PC-3 (cell line): Measurements from ENCODE around the gene RHEBL1. TPM values are rescaled to one million over a fixed set of nuclear protein-coding genes. Genes with fewer than 3 reads are reported as not detected.

ENCODE experiments used
- ATAC-seq: fragments of 200-7000 bp; cut with Tn5 transposase; 2 replicates; pipeline ENCODE4 v1.9.1; 2020; ENCODE audit warnings: mild to moderate bottlenecking, moderate library complexity
- BruUV-seq: library from RNA; stranded (reverse); fragments of 400-500 nt; replicated peaks from 2 replicates; lab custom pipeline; 2021; lab: Mats Ljungman, UMichigan
- CTCF ChIA-PET: fragments of 300-600 bp; sonication (Branson Sonifier 250); formaldehyde crosslinking; loops from one replicate; lab custom pipeline; 2022; ENCODE audit warnings: antibody characterized with exemption; lab: Charles Lee
- POLR2A ChIA-PET: fragments of 300-600 bp; sonication (Branson Sonifier 250); formaldehyde crosslinking; loops from one replicate; lab custom pipeline; 2022; ENCODE audit warnings: antibody characterized with exemption; ENCODE audit not compliant: unreplicated experiment; lab: Charles Lee
- DNase-seq: peaks from one replicate; pipeline ENCODE4 v3.0.0-alpha.2; 2015
- H2AFZ ChIP-seq: fragments of 300-600 bp; sonication (generic); 2 replicates; pipeline ENCODE4 v1.6.0; 2016; ENCODE audit warnings: antibody characterized with exemption, low read length
- H3F3A ChIP-seq: fragments of 300-600 bp; sonication (generic); one replicate; pipeline ENCODE4 v1.6.0; 2017; ENCODE audit warnings: antibody characterized with exemption, low read length, control low read depth, mild to moderate bottlenecking; ENCODE audit not compliant: unreplicated experiment
- H3K27ac ChIP-seq: fragments of 300-600 bp; sonication (generic); 2 replicates; pipeline ENCODE4 v1.5.1; 2016; ENCODE audit warnings: mild to moderate bottlenecking, low read length
- H3K27me3 ChIP-seq: fragments of 300-600 bp; sonication (generic); 2 replicates; pipeline ENCODE4 v1.6.1; 2016; ENCODE audit warnings: low read length, mixed read lengths
- H3K36me3 ChIP-seq: fragments of 300-600 bp; sonication (generic); 2 replicates; pipeline ENCODE4 v1.6.1; 2016; ENCODE audit warnings: low read depth, mixed run types, low read length, mixed read lengths
- H3K4me1 ChIP-seq: fragments of 300-600 bp; sonication (generic); 2 replicates; pipeline ENCODE4 v1.5.1; 2016; ENCODE audit warnings: low read length; ENCODE audit not compliant: insufficient read depth
- H3K4me2 ChIP-seq: fragments of 300-600 bp; sonication (generic); 2 replicates; pipeline ENCODE4 v1.6.0; 2016; ENCODE audit warnings: low read length
- H3K4me3 ChIP-seq: fragments of 300-600 bp; sonication (generic); 2 replicates; pipeline ENCODE4 v1.5.1; 2016; ENCODE audit warnings: mild to moderate bottlenecking, low read length, mixed read lengths
- H3K79me2 ChIP-seq: fragments of 300-600 bp; sonication (generic); 2 replicates; pipeline ENCODE4 v1.6.1; 2017; ENCODE audit warnings: low read length, mixed read lengths
- H3K9ac ChIP-seq: fragments of 300-600 bp; sonication (generic); 2 replicates; pipeline ENCODE4 v1.6.0; 2016; ENCODE audit warnings: mild to moderate bottlenecking, low read length
- H3K9me2 ChIP-seq: fragments of 300-600 bp; sonication (generic); replicated peaks from 2 replicates; pipeline ENCODE4 v1.6.1; 2016; ENCODE audit warnings: mixed run types, low read length, mixed read lengths
- H3K9me3 ChIP-seq: fragments of 300-600 bp; sonication (generic); 2 replicates; pipeline ENCODE4 v1.6.1; 2016; ENCODE audit warnings: low read length, mixed read lengths
- H4K20me1 ChIP-seq: fragments of 300-600 bp; sonication (generic); 2 replicates; pipeline ENCODE4 v1.6.1; 2016; ENCODE audit warnings: low read length, mixed read lengths
- EZH2 ChIP-seq: fragments of 300-600 bp; sonication (generic); IDR thresholded peaks from one replicate; pipeline ENCODE4 v1.6.1; 2017; ENCODE audit warnings: antibody characterized with exemption, mild to moderate bottlenecking, low read length; ENCODE audit not compliant: unreplicated experiment
- EZH2phosphoT487 ChIP-seq: fragments of 300-600 bp; sonication (generic); IDR thresholded peaks from 2 replicates; pipeline ENCODE4 v1.6.1; 2018; ENCODE audit warnings: mild to moderate bottlenecking, antibody characterized with exemption, low read length, borderline replicate concordance
- intact Hi-C: fragments of 100-400 bp; cut with micrococcal nuclease; formaldehyde crosslinking; loops from 2 replicates; pipeline ENCODE4 v1.9.0; 2023
- total RNA-seq: library from RNA; depleted of rRNA; stranded (reverse); fragments of >200 nt; gene quantifications from 2 replicates; pipeline ENCODE4 v1.2.3, GENCODE V29; 2014
- TF ChIP-seq, protein P1 (sequence below): fragments of 300-600 bp; sonication (generic); conservative IDR thresholded peaks from 2 replicates; pipeline ENCODE4 v1.5.1; 2017; ENCODE audit warnings: antibody characterized with exemption, low read depth, mild to moderate bottlenecking, low read length

Gene RHEBL1
- total RNA-seq, 1 experiment from 2014 or later, result 5.0 TPM

DNA sequence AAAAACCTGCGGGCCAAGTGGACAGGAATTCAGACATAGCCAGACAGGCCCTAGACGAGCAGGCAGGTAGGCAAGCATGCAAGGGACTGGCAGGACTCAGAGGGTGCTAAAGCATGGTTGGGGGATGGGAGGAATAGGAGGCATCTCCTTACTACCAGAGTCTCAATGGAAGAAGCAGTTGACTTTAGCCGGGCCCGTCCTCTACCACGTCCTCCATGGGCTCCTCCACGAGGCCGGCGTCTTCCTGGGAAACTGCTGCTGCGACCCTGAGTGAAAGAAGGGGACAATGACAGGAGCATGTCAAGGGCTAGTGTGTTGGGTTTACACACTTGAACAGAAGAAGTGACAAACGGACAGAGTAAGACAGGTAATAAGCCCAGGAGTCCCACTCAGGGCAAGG, 20.8 kb downstream of the RHEBL1 start:
- peaks cover 7% of the 10 kb centered on the region for H3K4me1 ChIP-seq
- peaks cover 85% of the 10 kb centered on the region for H3K36me3 ChIP-seq
- no peak overlapping the region for H3K4me2 ChIP-seq
- no peak for DNase-seq
- TF ChIP-seq, protein P1, sequence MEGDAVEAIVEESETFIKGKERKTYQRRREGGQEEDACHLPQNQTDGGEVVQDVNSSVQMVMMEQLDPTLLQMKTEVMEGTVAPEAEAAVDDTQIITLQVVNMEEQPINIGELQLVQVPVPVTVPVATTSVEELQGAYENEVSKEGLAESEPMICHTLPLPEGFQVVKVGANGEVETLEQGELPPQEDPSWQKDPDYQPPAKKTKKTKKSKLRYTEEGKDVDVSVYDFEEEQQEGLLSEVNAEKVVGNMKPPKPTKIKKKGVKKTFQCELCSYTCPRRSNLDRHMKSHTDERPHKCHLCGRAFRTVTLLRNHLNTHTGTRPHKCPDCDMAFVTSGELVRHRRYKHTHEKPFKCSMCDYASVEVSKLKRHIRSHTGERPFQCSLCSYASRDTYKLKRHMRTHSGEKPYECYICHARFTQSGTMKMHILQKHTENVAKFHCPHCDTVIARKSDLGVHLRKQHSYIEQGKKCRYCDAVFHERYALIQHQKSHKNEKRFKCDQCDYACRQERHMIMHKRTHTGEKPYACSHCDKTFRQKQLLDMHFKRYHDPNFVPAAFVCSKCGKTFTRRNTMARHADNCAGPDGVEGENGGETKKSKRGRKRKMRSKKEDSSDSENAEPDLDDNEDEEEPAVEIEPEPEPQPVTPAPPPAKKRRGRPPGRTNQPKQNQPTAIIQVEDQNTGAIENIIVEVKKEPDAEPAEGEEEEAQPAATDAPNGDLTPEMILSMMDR, result no peak
- no peak for TF ChIP-seq EZH2phosphoT487
- no peak for TF ChIP-seq EZH2
- POLR2A ChIA-PET, result interaction anchor here (0.6 kb wide), 1 partner anchor 25 kb away, joined by 8 read pairs; no protein-coding TSS in a partner anchor
- H2AFZ ChIP-seq, result no peak overlapping the region
- H3K4me3 ChIP-seq, result no peak overlapping the region
- no peaks in the 10 kb centered on the region for H3F3A ChIP-seq
- no peaks in the 10 kb centered on the region for H3K9me2 ChIP-seq
- no peak for ATAC-seq
- no peaks in the 10 kb centered on the region for H3K27me3 ChIP-seq
- no peak overlapping the region for H3K27ac ChIP-seq
- peaks cover 9% of the 10 kb centered on the region for H3K79me2 ChIP-seq
- H4K20me1 ChIP-seq, result peaks cover 14% of the 10 kb centered on the region; the same call in 1 of the 2 replicates
- intact Hi-C loops, result no loop called here
- no TSS peak for BruUV-seq
- CTCF ChIA-PET, result no interaction called here
- no peak overlapping the region for H3K9ac ChIP-seq
- no peaks in the 10 kb centered on the region for H3K9me3 ChIP-seq

DNA sequence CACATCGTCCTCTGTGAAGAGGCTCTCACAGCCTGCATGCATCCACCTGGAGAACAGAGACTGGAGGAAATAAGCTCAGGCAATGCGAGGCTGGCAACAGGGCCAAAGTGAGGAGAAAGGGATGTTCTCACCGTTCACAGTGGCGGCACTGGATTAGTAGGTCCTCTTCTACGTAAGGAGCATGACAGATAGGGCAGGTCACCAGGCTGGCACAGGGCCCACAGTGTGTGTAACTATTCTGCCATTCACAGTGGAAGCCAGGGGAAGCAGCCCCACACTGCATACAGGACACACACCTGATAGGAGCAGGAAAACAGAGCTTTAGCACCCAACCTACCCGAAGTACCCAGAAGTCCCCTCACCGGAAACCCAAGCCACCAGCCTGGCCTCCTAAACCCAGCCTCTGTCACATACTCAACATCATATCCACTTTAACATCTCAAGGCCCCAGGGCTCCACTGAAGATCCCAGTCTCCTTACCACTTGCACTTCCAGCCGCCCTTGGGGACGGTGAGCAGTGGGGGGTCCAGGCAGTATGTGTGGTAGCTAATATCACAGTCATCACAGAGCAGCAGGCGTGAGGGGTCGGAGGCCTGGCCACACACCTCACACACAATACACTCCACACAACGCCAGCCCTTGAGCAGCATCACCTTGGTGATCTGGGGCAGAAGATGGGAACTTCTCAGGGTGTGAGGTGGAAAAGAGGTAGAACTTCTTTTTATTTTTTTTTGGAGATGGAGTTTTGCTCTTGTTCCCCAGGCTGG, 23.5 kb downstream of the RHEBL1 start:
- Histone ChIP-seq H3K4me2 (no peak overlapping the region), H3K79me2 (no peaks in the 10 kb centered on the region), H4K20me1 (0 out of 2 replicates have a peak, but pooled peaks cover 9% of the 10 kb centered on the region), H3K4me1 (peaks cover 7% of the 10 kb centered on the region), H3K9me2 (no peaks in the 10 kb centered on the region), H3K9ac (no peak overlapping the region), H3K36me3 (peaks cover 86% of the 10 kb centered on the region), H3K9me3 (no peaks in the 10 kb centered on the region), H2AFZ (no peak overlapping the region), H3K4me3 (no peak overlapping the region), H3K27ac (no peak overlapping the region), H3K27me3 (no peaks in the 10 kb centered on the region), H3F3A (no peaks in the 10 kb centered on the region)
- DNase-seq (no peak), ATAC-seq (no peak)
- intact Hi-C loops, result no loop called here
- TF ChIP-seq EZH2phosphoT487, result no peak
- TF ChIP-seq, protein P1, result no peak
- TF ChIP-seq EZH2, result no peak
- ChIA-PET POLR2A (no interaction called here), CTCF (no interaction called here)
- BruUV-seq, result no TSS peak

DNA sequence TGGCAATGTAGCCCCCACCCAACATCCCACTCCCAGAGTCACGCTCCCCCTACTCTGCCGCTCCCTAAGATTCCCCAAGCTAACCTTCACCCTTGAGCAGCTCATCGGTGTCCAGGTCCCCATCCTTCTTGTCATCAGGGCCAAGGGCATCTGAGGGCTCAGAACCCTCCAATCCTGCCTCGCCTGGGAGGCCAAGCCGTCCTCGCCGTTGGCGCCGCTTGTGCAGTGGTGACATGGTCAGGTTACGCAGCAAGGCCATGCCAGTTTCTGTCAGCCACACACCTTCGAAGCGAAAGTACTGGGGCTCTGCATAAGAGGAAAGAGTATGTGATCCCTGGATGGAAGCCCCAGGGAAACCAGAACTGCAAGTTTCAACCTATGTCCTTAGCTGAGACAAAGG, 25.1 kb downstream of the RHEBL1 start:
- no peaks in the 10 kb centered on the region for H3K79me2 ChIP-seq
- H3K4me3 ChIP-seq, result no peak overlapping the region
- ATAC-seq, result no peak
- H3K4me1 ChIP-seq, result peaks cover 3% of the 10 kb centered on the region
- 0 out of 2 replicates have a peak, but pooled peaks cover 1% of the 10 kb centered on the region for H4K20me1 ChIP-seq
- no peaks in the 10 kb centered on the region for H3K27me3 ChIP-seq
- TF ChIP-seq, protein P1, result no peak
- TF ChIP-seq EZH2phosphoT487 (no peak), EZH2 (no peak)
- H3K36me3 ChIP-seq, result peaks cover 82% of the 10 kb centered on the region
- ChIA-PET CTCF (no interaction called here), POLR2A (no interaction called here)
- H3K9ac ChIP-seq, result no peak overlapping the region
- no peaks in the 10 kb centered on the region for H3K9me3 ChIP-seq
- H3K27ac ChIP-seq, result no peak overlapping the region
- H3K4me2 ChIP-seq, result no peak overlapping the region
- BruUV-seq, result no TSS peak
- no peaks in the 10 kb centered on the region for H3F3A ChIP-seq
- H3K9me2 ChIP-seq, result no peaks in the 10 kb centered on the region
- intact Hi-C loops, result no loop called here
- no peak overlapping the region for H2AFZ ChIP-seq
- no peak for DNase-seq
